ENCODE results near the gene AGBL1. TPM values are rescaled to one million over a fixed set of nuclear protein-coding genes. Genes with fewer than 3 reads are reported as not detected.
A peak's percentile ranks its signal among the peaks of the same experiment; 100 is the strongest.

The AGBL1 gene
- total RNA-seq, 1 experiment from 2014 or later, result not detected

DNA sequence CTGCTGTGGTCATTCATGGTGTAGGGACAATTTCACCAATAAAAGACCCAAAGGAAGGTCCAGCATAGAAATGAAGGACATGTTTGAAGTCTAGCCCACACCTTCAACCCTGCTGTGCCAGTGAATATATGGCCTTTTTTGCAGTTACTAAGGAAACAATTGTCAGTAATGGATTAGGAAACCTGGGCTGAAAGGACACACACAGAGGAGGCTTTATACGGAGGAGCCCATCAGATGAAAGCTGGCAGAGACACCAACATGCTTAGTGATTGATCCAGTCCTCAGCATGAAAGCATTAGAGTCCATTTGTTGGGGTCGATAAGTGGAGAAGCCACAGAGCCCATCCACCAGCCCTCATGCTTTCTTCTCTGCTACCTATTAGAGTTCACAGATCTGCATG is 584.3 kb downstream of the AGBL1 start:
- TF ChIP-seq CTCF (conservative IDR thresholded peaks at IDR 0.05), result no peak
- H3K27me3 Mint-ChIP-seq (ENCODE audit: low read depth), result no peaks in the 10 kb centered on the region
- H3K36me3 Mint-ChIP-seq (ENCODE audit: insufficient read depth in 1 of 3, low read depth in 3 of 3), result no peaks in the 10 kb centered on the region
- Histone ChIP-seq H4K91ac (ENCODE audit: insufficient read length, low read depth, low read length) (no peak overlapping the region), H3K4me1 (ENCODE audit: insufficient read depth, low read length) (peaks cover 3% of the 10 kb centered on the region; the same call in 1 of the 2 replicates), H2BK12ac (ENCODE audit: insufficient read length, low read depth, low read length) (no peak overlapping the region), H3K79me2 (ENCODE audit: insufficient read depth, low read length) (no peaks in the 10 kb centered on the region), H4K20me1 (ENCODE audit: control insufficient read depth, insufficient read depth, insufficient read length) (no peaks in the 10 kb centered on the region), H3K27ac (ENCODE audit: insufficient read length, low read depth, low read length) (no peak overlapping the region), H3K27me3 (ENCODE audit: insufficient read depth, low read length) (no peaks in the 10 kb centered on the region), H2BK5ac (ENCODE audit: insufficient read length, low read length) (no peak overlapping the region), H2BK15ac (ENCODE audit: low read depth, low read length) (no peak overlapping the region), H3K23ac (ENCODE audit: insufficient read length, low read depth, low read length) (no peak overlapping the region), H3K79me1 (ENCODE audit: insufficient read depth, low read depth, low read length, poor library complexity, severe bottlenecking) (no peaks in the 10 kb centered on the region), H4K5ac (ENCODE audit: insufficient read length, low read depth, low read length) (no peak overlapping the region), H3K23me2 (ENCODE audit: insufficient read length, low read depth, low read length, poor library complexity, severe bottlenecking) (no peaks in the 10 kb centered on the region), H3K18ac (ENCODE audit: insufficient read length, low read depth, low read length) (no peak overlapping the region), H3K9ac (ENCODE audit: extremely low read depth, insufficient read length, low read length) (no peak overlapping the region), H4K8ac (replicated peaks; ENCODE audit: insufficient read length, low read depth, low read length) (no peak overlapping the region), H2AK5ac (ENCODE audit: insufficient read length, low read length) (no peak overlapping the region), H3K56ac (ENCODE audit: insufficient read length, low read depth, low read length) (no peak overlapping the region), H3K4ac (ENCODE audit: low read depth, low read length) (no peak overlapping the region), H2BK20ac (ENCODE audit: low read depth, low read length, poor library complexity, severe bottlenecking) (no peak overlapping the region), H2AFZ (ENCODE audit: low read length) (no peak overlapping the region), H3T11ph (ENCODE audit: low read length) (no peak overlapping the region), H2BK120ac (ENCODE audit: low read depth, low read length, poor library complexity, severe bottlenecking) (no peak overlapping the region), H3K14ac (ENCODE audit: insufficient read depth, low read length) (no peak overlapping the region), H3K9me3 (ENCODE audit: control insufficient read depth, low read depth, low read length) (no peaks in the 10 kb centered on the region), H3K4me2 (ENCODE audit: insufficient read depth, insufficient read length, low read length) (no peak overlapping the region)
- no peak overlapping the region for H3K4me3 Mint-ChIP-seq
- DNase-seq, result no peak
- no CpG with 5 or more reads among the region's 2 CpGs for WGBS (ENCODE audit: extremely low coverage, insufficient read length, low lambda C conversion rate)
- peaks cover 18 to 21% of the 10 kb centered on the region in 2 experiments for H3K4me1 Mint-ChIP-seq
- no peaks in the 10 kb centered on the region; a peak in 1 of 5 replicates for H3K9me3 Mint-ChIP-seq
- 0 out of 7 replicates have a peak overlapping the region, but pooled peaks of 1 of the 3 experiments have one; percentile 34 for H3K27ac Mint-ChIP-seq

All from H9 (cell line).